ENCODE results near the gene NKAIN2.

The NKAIN2 gene

GRCh38 chr6:124052120-124052519 lies 248.5 kb downstream of the NKAIN2 start:
- Histone ChIP-seq H3K27me3 (replicated peaks) (no peaks in the 10 kb centered on the region), H3K27ac (no peak overlapping the region), H3K36me3 (replicated peaks) (no peaks in the 10 kb centered on the region), H3K4me3 (ENCODE audit: low read depth, low read length) (no peak overlapping the region)
- TF ChIP-seq CTCF (IDR thresholded peaks at IDR 0.05; ENCODE audit: low read depth, low read length, missing control alignments): no peak
- in situ Hi-C loops (cut with HindIII; ENCODE audit: low pct_ligation_motif_present, low sequenced_read_pairs): no loop called here
- DNase-seq: no peak

- TF ChIP-seq CTCF (IDR thresholded peaks at IDR 0.05; ENCODE audit: low read depth, low read length, missing control alignments): no peak
- Histone ChIP-seq H3K36me3 (replicated peaks) (no peaks in the 10 kb centered on the region), H3K4me3 (ENCODE audit: low read depth, low read length) (no peak overlapping the region), H3K27ac (no peak overlapping the region), H3K27me3 (replicated peaks) (no peaks in the 10 kb centered on the region)
- in situ Hi-C loops (cut with HindIII; ENCODE audit: low pct_ligation_motif_present, low sequenced_read_pairs): no loop called here
- no peak for DNase-seq
Observed at GRCh38 chr6:124053315-124053714, 249.7 kb downstream of the NKAIN2 start.

- Histone ChIP-seq H3K4me3 (ENCODE audit: low read depth, low read length) (no peak overlapping the region), H3K27me3 (replicated peaks) (no peaks in the 10 kb centered on the region), H3K27ac (no peak overlapping the region), H3K36me3 (replicated peaks) (no peaks in the 10 kb centered on the region)
- in situ Hi-C loops (cut with HindIII; ENCODE audit: low pct_ligation_motif_present, low sequenced_read_pairs): no loop called here
- DNase-seq: no peak
- no peak for TF ChIP-seq CTCF (IDR thresholded peaks at IDR 0.05; ENCODE audit: low read depth, low read length, missing control alignments)
Observed at GRCh38 chr6:124054034-124054433, 250.4 kb downstream of the NKAIN2 start.

GRCh38 chr6:124055395-124055794 lies 251.7 kb downstream of the NKAIN2 start:
- in situ Hi-C loops (cut with HindIII; ENCODE audit: low pct_ligation_motif_present, low sequenced_read_pairs): no loop called here
- Histone ChIP-seq H3K36me3 (replicated peaks) (no peaks in the 10 kb centered on the region), H3K27me3 (replicated peaks) (no peaks in the 10 kb centered on the region), H3K4me3 (ENCODE audit: low read depth, low read length) (no peak overlapping the region), H3K27ac (no peak overlapping the region)
- no peak for TF ChIP-seq CTCF (IDR thresholded peaks at IDR 0.05; ENCODE audit: low read depth, low read length, missing control alignments)
- DNase-seq: no peak

- Histone ChIP-seq H3K27ac (no peak overlapping the region), H3K27me3 (replicated peaks) (no peaks in the 10 kb centered on the region), H3K36me3 (replicated peaks) (no peaks in the 10 kb centered on the region), H3K4me3 (ENCODE audit: low read depth, low read length) (no peak overlapping the region)
- TF ChIP-seq CTCF (IDR thresholded peaks at IDR 0.05; ENCODE audit: low read depth, low read length, missing control alignments): no peak
- in situ Hi-C loops (cut with HindIII; ENCODE audit: low pct_ligation_motif_present, low sequenced_read_pairs): no loop called here
- no peak for DNase-seq
Observed at GRCh38 chr6:124055963-124056362, 252.3 kb downstream of the NKAIN2 start.

Data from brain microvascular endothelial cell (primary cell).